A549 treated with Hydrocortisone at 1 μM for 4 hours (cell line): Measurements from ENCODE around the gene SIGLEC5. TPM values are rescaled to one million over a fixed set of nuclear protein-coding genes. Genes with fewer than 3 reads are reported as not detected.

Experiments
- total RNA-seq: library from RNA; stranded (reverse); fragments of 200-300 nt; extraction: Qiagen RNA extraction; gene quantifications from 5 replicates; pipeline ENCODE4 v1.2.3, GENCODE V29; 2022

SIGLEC5 gene
- not detected in 5 replicates for total RNA-seq

GRCh38 chr19:51630315-51630714 is at the start of gene SIGLEC5:
Gene SIGLEC5, minus strand, starts transcription at chr19:51630401. Its CDS starts 66 bp downstream, at chr19:51630335.

GRCh38 chr19:51646730-51647129 is 16.5 kb upstream of the SIGLEC5 start, which contains the start of gene SIGLEC14:
Gene SIGLEC14, minus strand, starts transcription at chr19:51646825. Its CDS starts 66 bp downstream, at chr19:51646759.

GRCh38 chr19:51570962-51571575 is 59.1 kb downstream of the SIGLEC5 start, which contains the start of gene ZNF175:
Gene ZNF175, plus strand, starts transcription at chr19:51571283. Its CDS starts 2,047 bp downstream, at chr19:51573330.

Other genes starting within 250 kb of the SIGLEC5 start
- gene LIM2, start 242.4 kb downstream of the SIGLEC5 start, total RNA-seq, result not detected in 5 replicates
- not detected in 5 replicates for gene C19orf84, start 239.8 kb downstream of the SIGLEC5 start, total RNA-seq
- gene SIGLEC10, start 212.8 kb downstream of the SIGLEC5 start, total RNA-seq, result 0.03 to 0.08 TPM (median 0.07 TPM) in 3 of 5 replicates, not detected in the others
- not detected in 5 replicates for gene SIGLEC8, start 171.9 kb downstream of the SIGLEC5 start, total RNA-seq
- not detected in 5 replicates for gene CEACAM18, start 151.9 kb downstream of the SIGLEC5 start, total RNA-seq
- gene SIGLEC12, start 128.6 kb downstream of the SIGLEC5 start, total RNA-seq, result not detected in 5 replicates
- gene SIGLEC6, start 98.7 kb downstream of the SIGLEC5 start, total RNA-seq, result not detected in 5 replicates
- 3.1 to 4.5 TPM (median 3.9 TPM) in 5 replicates for gene ZNF175, start 59.1 kb downstream of the SIGLEC5 start, total RNA-seq
- gene SIGLEC14, start 16.4 kb upstream of the SIGLEC5 start, total RNA-seq, result 0.05 to 0.10 TPM in 2 of 5 replicates, not detected in the others
- gene SPACA6, start 62.9 kb upstream of the SIGLEC5 start, total RNA-seq, result 10.0 to 14.7 TPM (median 13.1 TPM) in 5 replicates
- gene HAS1, start 93.6 kb upstream of the SIGLEC5 start, total RNA-seq, result 0.06 TPM in 2 of 5 replicates, not detected in the others
- 0.05 to 0.15 TPM (median 0.08 TPM) in 5 replicates for gene FPR1, start 121.5 kb upstream of the SIGLEC5 start, total RNA-seq
- not detected in 5 replicates for gene FPR2, start 130.8 kb upstream of the SIGLEC5 start, total RNA-seq
- not detected in 5 replicates for gene FPR3, start 164.8 kb upstream of the SIGLEC5 start, total RNA-seq